AML-193 (cell line): Measurements from ENCODE around the gene C16orf89.
"Not testable (repeated sequence)": the region's sequence is repeated elsewhere in the genome, so short reads cannot be mapped to it uniquely, and the experiment has no call there.

Experiments
- DNase-seq, 2 experiments: peaks; one replicate each; lab custom pipeline; 2025; lab: John Stamatoyannopoulos, UW

Gene C16orf89

GRCh38 chr16:5059386-5060072 lies 6.2 kb downstream of the C16orf89 start:
- no peak for DNase-seq

- no peak for DNase-seq
Measured at GRCh38 chr16:5058476-5058875, 7.3 kb downstream of the C16orf89 start.

- peak; percentile 16 to 21 for DNase-seq
Measured at GRCh38 chr16:5056352-5056751, 9.4 kb downstream of the C16orf89 start.

- no peak for DNase-seq
Measured at GRCh38 chr16:5054876-5055865, 10.6 kb downstream of the C16orf89 start.

GRCh38 chr16:5046914-5047313 lies 18.8 kb downstream of the C16orf89 start:
- DNase-seq: no peak

- DNase-seq: no peak
Measured at GRCh38 chr16:5045499-5046115, 20.1 kb downstream of the C16orf89 start.

GRCh38 chr16:5044581-5044980 lies 21.2 kb downstream of the C16orf89 start:
- DNase-seq: not testable (repeated sequence)

GRCh38 chr16:5044011-5044540 lies 21.7 kb downstream of the C16orf89 start:
- DNase-seq: no peak

- no peak for DNase-seq
Measured at GRCh38 chr16:5042574-5043171, 23.1 kb downstream of the C16orf89 start.

- no peak for DNase-seq
Measured at GRCh38 chr16:5041600-5042133, 24.1 kb downstream of the C16orf89 start.

- no peak for DNase-seq
Measured at GRCh38 chr16:5040451-5040850, 25.3 kb downstream of the C16orf89 start.

- DNase-seq: no peak
Measured at GRCh38 chr16:5036228-5037156, 29.3 kb downstream of the C16orf89 start.

- no peak for DNase-seq
Measured at GRCh38 chr16:5035909-5036227, 29.9 kb downstream of the C16orf89 start.

- no peak for DNase-seq
Measured at GRCh38 chr16:5034167-5034523, 31.6 kb downstream of the C16orf89 start.

- peak; percentile 43 to 64 for DNase-seq
Measured at GRCh38 chr16:5033256-5034166, 32.2 kb downstream of the C16orf89 start, which contains the start of gene NAGPA. Gene NAGPA (minus strand): TSS chr16:5033935. CDS start chr16:5033914, 21 bp downstream.

- no peak for DNase-seq
Measured at GRCh38 chr16:5032748-5033167, 33.0 kb downstream of the C16orf89 start.

GRCh38 chr16:5031601-5032000 lies 34.2 kb downstream of the C16orf89 start:
- DNase-seq: no peak

- no peak for DNase-seq
Measured at GRCh38 chr16:5030251-5030870, 35.4 kb downstream of the C16orf89 start.

- DNase-seq: no peak
Measured at GRCh38 chr16:5028950-5029475, 36.7 kb downstream of the C16orf89 start.
